Lower lobe of right lung (tissue), 2 donors: ENCODE data around the gene TMEM51. TPM values are rescaled to one million over a fixed set of nuclear protein-coding genes. Genes with fewer than 3 reads are reported as not detected.

Source experiments
- ATAC-seq, 2 donors: fragments of 200-7000 bp; cut with Tn5 transposase; one replicate each; pipeline ENCODE4 v1.9.1; 2020 to 2022; ENCODE audit warnings: mild to moderate bottlenecking in 2 of 2, moderate library complexity in 2 of 2
- DNase-seq: peaks from one replicate; pipeline ENCODE4 v3.0.0-alpha.2; 2020
- H3K27ac ChIP-seq: fragments of 200-600 bp; one replicate; pipeline ENCODE4 v1.8.0; 2022
- H3K27me3 ChIP-seq: fragments of 200-600 bp; one replicate; pipeline ENCODE4 v1.8.0; 2022; ENCODE audit warnings: low read depth
- H3K36me3 ChIP-seq: fragments of 200-600 bp; one replicate; pipeline ENCODE4 v1.8.0; 2022; ENCODE audit warnings: mild to moderate bottlenecking
- H3K4me1 ChIP-seq: fragments of 200-600 bp; one replicate; pipeline ENCODE4 v1.8.0; 2022
- H3K4me3 ChIP-seq: fragments of 200-600 bp; one replicate; pipeline ENCODE4 v1.8.0; 2022; ENCODE audit warnings: mild to moderate bottlenecking
- H3K9me3 ChIP-seq: fragments of 200-600 bp; one replicate; pipeline ENCODE4 v1.8.0; 2022
- intact Hi-C: fragments of 100-400 bp; cut with DNase I; formaldehyde crosslinking; loops from one replicate; pipeline ENCODE4 v1.11.0; 2022
- total RNA-seq: library from RNA; stranded (reverse); fragmentation: NEBNext Ultra II Directional; extraction: Animal tissue kit (Norgen Biotek cat#: 25700); gene quantifications from one replicate; pipeline ENCODE4 v1.2.1, GENCODE V29; 2021
- TF ChIP-seq, protein P1 (sequence below): fragments of 200-600 bp; IDR thresholded peaks from one replicate; pipeline ENCODE4 v1.8.0; 2022; ENCODE audit warnings: antibody characterized with exemption, mild to moderate bottlenecking
- donor health status: DM: no; HTN: yes; CAD: no; lungs with severe emphysema.

TMEM51 gene
- total RNA-seq, 1 donor from 2014 or later: 18.4 TPM

DNA sequence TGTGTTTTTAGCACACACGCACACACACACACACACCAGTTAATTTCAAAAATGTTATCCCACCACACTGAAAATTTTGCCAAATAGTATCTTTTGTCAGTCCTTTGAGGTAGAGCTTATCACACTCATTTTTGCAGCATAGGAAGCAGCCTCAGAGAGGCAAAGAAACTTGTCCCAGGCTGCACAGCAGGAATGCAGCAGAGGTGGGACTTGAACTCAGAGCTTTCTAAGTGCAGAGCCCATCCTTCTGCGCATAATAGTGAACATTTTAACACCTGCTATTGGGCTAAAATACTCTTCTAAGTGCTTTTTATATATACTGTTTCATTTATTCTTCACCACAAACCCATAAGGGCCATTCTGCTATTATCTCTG, 108.4 kb downstream of the TMEM51 start:
- Histone ChIP-seq H3K27me3 (no peaks in the 10 kb centered on the region), H3K36me3 (no peaks in the 10 kb centered on the region), H3K27ac (peak overlapping the region; percentile 73), H3K9me3 (peaks cover 4% of the 10 kb centered on the region), H3K4me3 (no peak overlapping the region), H3K4me1 (peaks cover 55% of the 10 kb centered on the region)
- ATAC-seq (no peak), DNase-seq (no peak)
- intact Hi-C loops: no loop called here
- TF ChIP-seq, protein P1, sequence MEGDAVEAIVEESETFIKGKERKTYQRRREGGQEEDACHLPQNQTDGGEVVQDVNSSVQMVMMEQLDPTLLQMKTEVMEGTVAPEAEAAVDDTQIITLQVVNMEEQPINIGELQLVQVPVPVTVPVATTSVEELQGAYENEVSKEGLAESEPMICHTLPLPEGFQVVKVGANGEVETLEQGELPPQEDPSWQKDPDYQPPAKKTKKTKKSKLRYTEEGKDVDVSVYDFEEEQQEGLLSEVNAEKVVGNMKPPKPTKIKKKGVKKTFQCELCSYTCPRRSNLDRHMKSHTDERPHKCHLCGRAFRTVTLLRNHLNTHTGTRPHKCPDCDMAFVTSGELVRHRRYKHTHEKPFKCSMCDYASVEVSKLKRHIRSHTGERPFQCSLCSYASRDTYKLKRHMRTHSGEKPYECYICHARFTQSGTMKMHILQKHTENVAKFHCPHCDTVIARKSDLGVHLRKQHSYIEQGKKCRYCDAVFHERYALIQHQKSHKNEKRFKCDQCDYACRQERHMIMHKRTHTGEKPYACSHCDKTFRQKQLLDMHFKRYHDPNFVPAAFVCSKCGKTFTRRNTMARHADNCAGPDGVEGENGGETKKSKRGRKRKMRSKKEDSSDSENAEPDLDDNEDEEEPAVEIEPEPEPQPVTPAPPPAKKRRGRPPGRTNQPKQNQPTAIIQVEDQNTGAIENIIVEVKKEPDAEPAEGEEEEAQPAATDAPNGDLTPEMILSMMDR: no peak

DNA sequence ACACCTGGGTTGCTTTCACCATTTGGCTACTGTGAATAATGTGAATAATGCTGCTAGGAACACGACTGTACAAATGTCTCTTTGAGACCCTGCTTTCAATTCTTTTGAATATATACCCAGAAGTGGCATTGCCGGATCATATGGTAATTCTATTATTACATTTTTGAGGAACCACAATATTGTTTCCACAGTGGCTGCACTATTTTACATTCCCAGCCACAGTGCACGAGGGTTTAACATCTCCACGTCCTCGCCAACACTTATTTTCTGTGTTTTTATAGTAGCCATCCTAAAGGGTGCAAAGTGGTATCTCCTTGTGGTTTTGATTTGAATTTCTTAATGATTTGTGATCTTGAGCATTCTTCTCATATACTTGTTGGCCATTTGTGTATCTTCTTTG, 109.2 kb downstream of the TMEM51 start:
- no peak overlapping the region for H3K4me3 ChIP-seq
- intact Hi-C loops: no loop called here
- no peak for DNase-seq
- TF ChIP-seq, protein P1: no peak
- H3K9me3 ChIP-seq: peaks cover 4% of the 10 kb centered on the region
- peak overlapping the region; percentile 73 for H3K27ac ChIP-seq
- peaks cover 55% of the 10 kb centered on the region for H3K4me1 ChIP-seq
- no peaks in the 10 kb centered on the region for H3K36me3 ChIP-seq
- no peak for ATAC-seq
- H3K27me3 ChIP-seq: no peaks in the 10 kb centered on the region

DNA sequence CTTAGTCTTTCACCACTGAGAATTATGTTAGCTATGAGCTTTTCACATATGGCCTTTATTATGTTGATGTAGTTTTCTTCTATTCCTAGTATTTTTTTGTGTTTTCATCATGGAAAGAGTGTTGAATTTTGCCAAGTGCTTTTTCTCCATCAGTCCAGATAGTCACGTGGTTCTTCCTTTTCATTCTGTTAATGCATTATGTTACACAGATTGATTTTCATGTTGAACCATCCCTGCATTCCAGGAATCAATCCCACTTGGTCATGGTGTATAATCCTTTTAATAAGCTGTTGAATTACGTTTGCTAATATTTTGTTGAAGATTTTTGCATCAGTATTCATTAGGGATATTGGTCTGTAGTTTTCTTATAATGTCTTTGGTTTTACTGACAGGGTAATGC, 111.2 kb downstream of the TMEM51 start:
- Histone ChIP-seq H3K27me3 (no peaks in the 10 kb centered on the region), H3K9me3 (peaks cover 4% of the 10 kb centered on the region), H3K27ac (no peak overlapping the region), H3K4me3 (no peak overlapping the region), H3K36me3 (no peaks in the 10 kb centered on the region), H3K4me1 (peaks cover 34% of the 10 kb centered on the region)
- no peak for DNase-seq
- intact Hi-C loops: no loop called here
- TF ChIP-seq, protein P1: no peak
- ATAC-seq: no peak

Other genes with a start within 250 kb of the TMEM51 start
- 14.3 TPM for gene FHAD1, start 93.5 kb downstream of the TMEM51 start, total RNA-seq